OCI-LY3 (cell line): ENCODE measurements around the gene RPS18.

Source experiments
- CTCF ChIP-seq: fragments of 200-600, 300-600 bp; sonication (generic); IDR thresholded peaks from 2 replicates; pipeline ENCODE4 v1.5.1; 2014; ENCODE audit warnings: antibody characterized with exemption, low read length, low read depth
- EZH2phosphoT487 ChIP-seq: fragments of 200-600 bp; shearing (Covaris generic); IDR thresholded peaks from 2 replicates; pipeline ENCODE4 v1.6.1; 2018; ENCODE audit warnings: antibody characterized with exemption, mixed run types, low read depth

- no peak for TF ChIP-seq CTCF
- no peak for TF ChIP-seq EZH2phosphoT487
Measured at GRCh38 chr6:33278392-33278741, 6.5 kb downstream of the RPS18 start.
